ENCODE measurements around the gene PCDHB14.
"Not testable (repeated sequence)": the region's sequence is repeated elsewhere in the genome, so short reads cannot be mapped to it uniquely, and the experiment has no call there.

PCDHB14 gene

DNA sequence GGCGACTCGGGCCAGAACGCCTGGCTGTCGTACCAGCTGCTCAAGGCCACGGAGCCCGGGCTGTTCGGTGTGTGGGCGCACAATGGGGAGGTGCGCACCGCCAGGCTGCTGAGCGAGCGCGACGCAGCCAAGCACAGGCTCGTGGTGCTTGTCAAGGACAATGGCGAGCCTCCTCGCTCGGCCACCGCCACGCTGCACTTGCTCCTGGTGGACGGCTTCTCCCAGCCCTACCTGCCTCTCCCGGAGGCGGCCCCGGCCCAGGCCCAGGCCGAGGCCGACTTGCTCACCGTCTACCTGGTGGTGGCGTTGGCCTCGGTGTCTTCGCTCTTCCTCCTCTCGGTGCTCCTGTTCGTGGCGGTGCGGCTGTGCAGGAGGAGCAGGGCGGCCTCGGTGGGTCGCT, 28.8 kb upstream of the PCDHB14 start:
- Mint-ChIP-seq H3K9me3 (peaks cover 52% of the 10 kb centered on the region), H3K27me3 (peaks cover 19% of the 10 kb centered on the region)
- H3K4me3 Mint-ChIP-seq; H3K27ac Mint-ChIP-seq; H3K36me3 Mint-ChIP-seq (ENCODE audit: low read depth); intact Hi-C loops (cut with micrococcal nuclease); H3K4me1 Mint-ChIP-seq (ENCODE audit: low read depth): not testable (repeated sequence)

DNA sequence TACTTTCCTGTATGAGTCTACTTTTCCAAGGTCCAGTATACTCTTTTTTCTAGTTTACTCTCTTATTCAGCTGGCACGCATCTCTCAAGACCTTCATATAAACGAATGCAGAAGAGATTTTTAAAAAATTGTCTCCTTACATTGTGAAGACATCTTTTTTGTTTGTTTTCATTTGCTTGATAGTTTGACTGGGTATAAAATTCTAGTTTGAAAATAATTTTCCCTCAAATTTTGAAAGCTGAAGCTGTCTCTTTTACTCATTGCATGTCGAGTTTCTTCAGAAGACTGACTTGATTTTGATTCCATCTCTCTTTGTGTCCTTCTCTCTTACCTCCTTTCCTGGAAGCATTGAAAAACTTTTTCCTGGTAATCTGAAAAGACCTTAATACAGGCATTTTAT, 26.8 kb upstream of the PCDHB14 start:
- no peak overlapping the region for H3K27ac Mint-ChIP-seq
- H3K36me3 Mint-ChIP-seq (ENCODE audit: low read depth): no peaks in the 10 kb centered on the region
- H3K4me3 Mint-ChIP-seq: no peak overlapping the region
- no peaks in the 10 kb centered on the region for H3K4me1 Mint-ChIP-seq (ENCODE audit: low read depth)
- H3K9me3 Mint-ChIP-seq: peaks cover 64% of the 10 kb centered on the region
- intact Hi-C loops (cut with micrococcal nuclease): no loop called here
- peaks cover 17% of the 10 kb centered on the region for H3K27me3 Mint-ChIP-seq

DNA sequence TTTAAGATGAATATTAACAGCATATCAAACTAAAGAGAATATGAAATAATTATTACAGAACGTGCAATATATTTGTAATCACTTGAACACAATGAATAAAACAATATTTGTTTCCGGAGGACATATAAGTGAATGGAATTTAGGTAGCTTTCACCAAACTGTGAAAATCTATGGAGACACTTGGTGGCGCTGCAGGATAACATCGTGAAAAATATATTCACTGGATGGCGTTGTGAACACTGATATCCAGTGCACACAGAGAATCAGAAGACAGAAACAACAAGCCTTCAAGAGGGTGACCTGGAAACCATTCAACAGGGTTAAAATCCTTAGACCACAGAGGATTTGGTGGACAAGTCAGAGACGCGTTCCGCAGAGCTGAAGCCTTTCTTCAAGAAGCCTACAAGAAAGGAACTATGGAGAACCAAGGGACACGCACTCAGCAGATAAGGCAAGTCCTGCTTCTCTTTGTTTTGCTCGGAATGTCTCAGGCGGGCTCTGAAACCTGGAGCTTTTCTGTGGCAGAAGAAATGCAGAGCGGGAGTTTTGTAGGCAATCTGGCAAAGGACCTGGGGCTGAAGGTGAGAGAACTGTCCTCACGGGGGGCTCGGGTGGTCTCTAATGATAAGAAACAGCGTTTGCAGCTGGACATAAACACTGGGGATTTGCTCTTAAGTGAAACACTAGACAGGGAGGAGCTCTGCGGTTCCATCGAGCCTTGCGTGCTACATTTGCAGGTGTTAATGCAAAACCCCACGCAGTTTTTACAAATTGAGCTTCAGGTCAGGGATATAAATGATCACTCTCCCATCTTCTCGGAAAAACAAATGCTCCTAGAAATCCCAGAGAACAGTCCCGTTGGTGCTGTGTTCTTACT, 23.5 kb upstream of the PCDHB14 start, which contains the start of gene PCDHB11:
PCDHB11 (plus strand) TSS at position 269 of the 877 bp plus-strand sequence; CDS start at position 417, 148 bp downstream.
- Mint-ChIP-seq H3K4me3 (no peak within 1 kb of the TSS), H3K27ac (no peak within 1 kb of the TSS), H3K4me1 (ENCODE audit: low read depth) (no peaks in the 10 kb centered on the region), H3K36me3 (ENCODE audit: low read depth) (no peaks in the 10 kb centered on the region), H3K27me3 (peaks cover 11% of the 10 kb centered on the region), H3K9me3 (peaks cover 66% of the 10 kb centered on the region)
- intact Hi-C loops (cut with micrococcal nuclease): no loop called here

DNA sequence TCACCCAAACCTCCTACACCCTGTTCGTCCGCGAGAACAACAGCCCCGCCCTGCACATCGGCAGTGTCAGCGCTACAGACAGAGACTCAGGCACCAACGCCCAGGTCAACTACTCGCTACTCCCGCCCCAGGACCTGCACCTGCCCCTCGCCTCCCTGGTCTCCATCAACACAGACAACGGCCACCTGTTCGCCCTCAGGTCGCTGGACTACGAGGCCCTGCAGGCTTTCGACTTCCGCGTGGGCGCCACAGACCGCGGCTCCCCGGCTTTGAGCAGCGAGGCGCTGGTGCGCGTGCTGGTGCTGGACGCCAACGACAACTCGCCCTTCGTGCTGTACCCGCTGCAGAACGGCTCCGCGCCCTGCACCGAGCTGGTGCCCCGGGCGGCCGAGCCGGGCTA, 22.0 kb upstream of the PCDHB14 start:
- H3K9me3 Mint-ChIP-seq: peaks cover 63% of the 10 kb centered on the region
- H3K36me3 Mint-ChIP-seq (ENCODE audit: low read depth); H3K4me3 Mint-ChIP-seq; H3K27ac Mint-ChIP-seq; H3K27me3 Mint-ChIP-seq; H3K4me1 Mint-ChIP-seq (ENCODE audit: low read depth); intact Hi-C loops (cut with micrococcal nuclease): not testable (repeated sequence)

DNA sequence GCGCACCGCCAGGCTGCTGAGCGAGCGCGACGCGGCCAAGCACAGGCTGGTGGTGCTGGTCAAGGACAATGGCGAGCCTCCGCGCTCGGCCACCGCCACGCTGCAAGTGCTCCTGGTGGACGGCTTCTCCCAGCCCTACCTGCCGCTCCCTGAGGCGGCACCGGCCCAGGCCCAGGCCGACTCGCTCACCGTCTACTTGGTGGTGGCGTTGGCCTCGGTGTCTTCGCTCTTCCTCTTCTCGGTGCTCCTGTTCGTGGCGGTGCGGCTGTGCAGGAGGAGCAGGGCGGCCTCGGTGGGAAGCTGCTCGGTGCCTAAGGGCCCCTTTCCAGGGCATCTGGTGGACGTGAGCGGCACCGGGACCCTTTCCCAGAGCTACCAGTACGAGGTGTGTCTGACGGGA, 21.5 kb upstream of the PCDHB14 start:
- H3K27ac Mint-ChIP-seq; H3K27me3 Mint-ChIP-seq; H3K4me1 Mint-ChIP-seq (ENCODE audit: low read depth); H3K36me3 Mint-ChIP-seq (ENCODE audit: low read depth); H3K4me3 Mint-ChIP-seq; intact Hi-C loops (cut with micrococcal nuclease): not testable (repeated sequence)
- H3K9me3 Mint-ChIP-seq: peaks cover 58% of the 10 kb centered on the region

DNA sequence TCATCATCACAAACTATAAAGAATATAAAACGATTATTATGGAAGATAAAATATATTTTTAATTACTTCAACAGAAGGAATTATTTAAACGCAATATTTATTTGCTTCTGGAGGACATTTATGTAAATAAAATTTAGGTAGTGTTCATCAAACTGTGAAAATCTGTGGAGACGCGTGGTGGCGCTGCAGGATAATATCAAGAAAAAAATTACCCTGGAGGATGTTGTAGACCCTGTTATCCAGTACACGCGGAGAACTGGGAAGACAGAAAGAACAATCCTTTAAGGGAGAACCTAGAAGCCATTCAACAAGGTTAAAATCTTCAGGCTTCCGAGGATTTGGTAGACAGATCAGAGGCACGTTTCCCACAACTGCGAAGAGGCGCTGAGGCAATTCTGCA, 14.7 kb upstream of the PCDHB14 start, which contains the start of gene PCDHB12:
PCDHB12 (plus strand) TSS at position 242 of the 400 bp plus-strand sequence. CDS start 189 bp downstream, outside the sequence.
- Mint-ChIP-seq H3K36me3 (ENCODE audit: low read depth) (no peaks in the 10 kb centered on the region), H3K27ac (no peak within 1 kb of the TSS), H3K4me3 (no peak within 1 kb of the TSS), H3K9me3 (peaks cover 27% of the 10 kb centered on the region), H3K4me1 (ENCODE audit: low read depth) (no peaks in the 10 kb centered on the region), H3K27me3 (peaks cover 27% of the 10 kb centered on the region)
- intact Hi-C loops (cut with micrococcal nuclease): no loop called here

DNA sequence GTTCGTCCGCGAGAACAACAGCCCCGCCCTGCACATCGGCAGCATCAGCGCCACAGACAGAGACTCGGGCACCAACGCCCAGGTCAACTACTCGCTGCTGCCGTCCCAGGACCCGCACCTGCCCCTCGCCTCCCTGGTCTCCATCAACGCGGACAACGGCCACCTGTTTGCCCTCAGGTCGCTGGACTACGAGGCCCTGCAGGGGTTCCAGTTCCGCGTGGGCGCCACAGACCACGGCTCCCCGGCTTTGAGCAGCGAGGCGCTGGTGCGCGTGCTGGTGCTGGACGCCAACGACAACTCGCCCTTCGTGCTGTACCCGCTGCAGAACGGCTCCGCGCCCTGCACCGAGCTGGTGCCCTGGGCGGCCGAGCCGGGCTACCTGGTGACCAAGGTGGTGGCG, 12.9 kb upstream of the PCDHB14 start:
- intact Hi-C loops (cut with micrococcal nuclease); H3K4me1 Mint-ChIP-seq (ENCODE audit: low read depth); H3K27ac Mint-ChIP-seq; H3K4me3 Mint-ChIP-seq; H3K36me3 Mint-ChIP-seq (ENCODE audit: low read depth): not testable (repeated sequence)
- peaks cover 37% of the 10 kb centered on the region for H3K27me3 Mint-ChIP-seq
- peaks cover 36% of the 10 kb centered on the region for H3K9me3 Mint-ChIP-seq

DNA sequence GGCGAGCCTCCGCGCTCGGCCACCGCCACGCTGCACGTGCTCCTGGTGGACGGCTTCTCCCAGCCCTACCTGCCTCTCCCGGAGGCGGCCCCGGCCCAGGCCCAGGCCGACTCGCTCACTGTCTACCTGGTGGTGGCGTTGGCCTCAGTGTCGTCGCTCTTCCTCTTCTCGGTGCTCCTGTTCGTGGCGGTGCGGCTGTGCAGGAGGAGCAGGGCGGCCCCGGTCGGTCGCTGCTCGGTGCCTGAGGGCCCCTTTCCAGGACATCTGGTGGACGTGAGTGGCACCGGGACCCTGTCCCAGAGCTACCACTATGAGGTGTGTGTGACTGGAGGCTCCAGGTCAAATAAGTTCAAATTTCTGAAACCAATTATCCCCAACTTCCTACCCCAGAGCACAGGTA, 12.3 kb upstream of the PCDHB14 start:
- H3K4me1 Mint-ChIP-seq (ENCODE audit: low read depth); H3K27ac Mint-ChIP-seq; H3K4me3 Mint-ChIP-seq; intact Hi-C loops (cut with micrococcal nuclease); H3K36me3 Mint-ChIP-seq (ENCODE audit: low read depth): not testable (repeated sequence)
- Mint-ChIP-seq H3K9me3 (peaks cover 41% of the 10 kb centered on the region), H3K27me3 (peaks cover 41% of the 10 kb centered on the region)

DNA sequence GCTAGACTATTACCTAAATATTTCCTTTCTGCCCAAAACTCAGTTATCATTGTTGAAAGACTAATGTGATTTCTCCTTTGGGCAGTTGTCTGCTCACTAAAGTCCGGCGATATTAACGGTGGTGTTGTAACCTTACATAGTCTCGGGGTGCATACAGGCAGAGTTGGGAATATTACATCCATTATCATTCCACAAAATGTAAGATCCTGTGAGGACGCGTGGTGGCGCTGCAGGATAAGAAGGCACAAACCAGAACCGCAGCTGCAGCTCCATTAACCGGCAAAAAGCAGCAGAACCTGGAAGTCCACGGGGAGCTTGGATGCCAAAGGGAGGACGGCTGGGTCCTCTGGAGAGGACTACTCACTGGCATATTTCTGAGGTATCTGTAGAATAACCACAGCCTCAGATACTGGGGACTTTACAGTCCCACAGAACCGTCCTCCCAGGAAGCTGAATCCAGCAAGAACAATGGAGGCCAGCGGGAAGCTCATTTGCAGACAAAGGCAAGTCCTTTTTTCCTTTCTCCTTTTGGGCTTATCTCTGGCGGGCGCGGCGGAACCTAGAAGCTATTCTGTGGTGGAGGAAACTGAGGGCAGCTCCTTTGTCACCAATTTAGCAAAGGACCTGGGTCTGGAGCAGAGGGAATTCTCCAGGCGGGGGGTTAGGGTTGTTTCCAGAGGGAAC, 9.3 kb upstream of the PCDHB14 start, which contains the start of gene PCDHB13:
PCDHB13 (plus strand) TSS at position 264 of the 684 bp plus-strand sequence; CDS start at position 469, 205 bp downstream.
- peaks cover 45% of the 10 kb centered on the region for H3K27me3 Mint-ChIP-seq
- H3K4me3 Mint-ChIP-seq; H3K36me3 Mint-ChIP-seq (ENCODE audit: low read depth); H3K4me1 Mint-ChIP-seq (ENCODE audit: low read depth); intact Hi-C loops (cut with micrococcal nuclease); H3K27ac Mint-ChIP-seq: not testable (repeated sequence)
- peaks cover 41% of the 10 kb centered on the region for H3K9me3 Mint-ChIP-seq

DNA sequence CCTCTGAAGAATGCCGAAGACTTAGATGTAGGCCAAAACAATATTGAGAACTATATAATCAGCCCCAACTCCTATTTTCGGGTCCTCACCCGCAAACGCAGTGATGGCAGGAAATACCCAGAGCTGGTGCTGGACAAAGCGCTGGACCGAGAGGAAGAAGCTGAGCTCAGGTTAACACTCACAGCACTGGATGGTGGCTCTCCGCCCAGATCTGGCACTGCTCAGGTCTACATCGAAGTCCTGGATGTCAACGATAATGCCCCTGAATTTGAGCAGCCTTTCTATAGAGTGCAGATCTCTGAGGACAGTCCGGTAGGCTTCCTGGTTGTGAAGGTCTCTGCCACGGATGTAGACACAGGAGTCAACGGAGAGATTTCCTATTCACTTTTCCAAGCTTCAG, 8.6 kb upstream of the PCDHB14 start:
- Mint-ChIP-seq H3K27me3 (peaks cover 39% of the 10 kb centered on the region), H3K9me3 (peaks cover 45% of the 10 kb centered on the region)
- H3K4me1 Mint-ChIP-seq (ENCODE audit: low read depth); intact Hi-C loops (cut with micrococcal nuclease); H3K27ac Mint-ChIP-seq; H3K36me3 Mint-ChIP-seq (ENCODE audit: low read depth); H3K4me3 Mint-ChIP-seq: not testable (repeated sequence)

DNA sequence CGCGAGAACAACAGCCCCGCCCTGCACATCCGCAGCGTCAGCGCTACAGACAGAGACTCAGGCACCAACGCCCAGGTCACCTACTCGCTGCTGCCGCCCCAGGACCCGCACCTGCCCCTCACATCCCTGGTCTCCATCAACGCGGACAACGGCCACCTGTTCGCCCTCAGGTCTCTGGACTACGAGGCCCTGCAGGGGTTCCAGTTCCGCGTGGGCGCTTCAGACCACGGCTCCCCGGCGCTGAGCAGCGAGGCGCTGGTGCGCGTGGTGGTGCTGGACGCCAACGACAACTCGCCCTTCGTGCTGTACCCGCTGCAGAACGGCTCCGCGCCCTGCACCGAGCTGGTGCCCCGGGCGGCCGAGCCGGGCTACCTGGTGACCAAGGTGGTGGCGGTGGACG, 7.6 kb upstream of the PCDHB14 start:
- H3K4me1 Mint-ChIP-seq (ENCODE audit: low read depth); intact Hi-C loops (cut with micrococcal nuclease); H3K27ac Mint-ChIP-seq; H3K36me3 Mint-ChIP-seq (ENCODE audit: low read depth); H3K4me3 Mint-ChIP-seq: not testable (repeated sequence)
- H3K27me3 Mint-ChIP-seq: peaks cover 32% of the 10 kb centered on the region
- peaks cover 44% of the 10 kb centered on the region for H3K9me3 Mint-ChIP-seq

DNA sequence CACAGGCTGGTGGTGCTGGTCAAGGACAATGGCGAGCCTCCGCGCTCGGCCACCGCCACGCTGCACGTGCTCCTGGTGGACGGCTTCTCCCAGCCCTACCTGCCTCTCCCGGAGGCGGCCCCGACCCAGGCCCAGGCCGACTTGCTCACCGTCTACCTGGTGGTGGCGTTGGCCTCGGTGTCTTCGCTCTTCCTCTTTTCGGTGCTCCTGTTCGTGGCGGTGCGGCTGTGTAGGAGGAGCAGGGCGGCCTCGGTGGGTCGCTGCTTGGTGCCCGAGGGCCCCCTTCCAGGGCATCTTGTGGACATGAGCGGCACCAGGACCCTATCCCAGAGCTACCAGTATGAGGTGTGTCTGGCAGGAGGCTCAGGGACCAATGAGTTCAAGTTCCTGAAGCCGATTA, 7.1 kb upstream of the PCDHB14 start:
- H3K4me1 Mint-ChIP-seq (ENCODE audit: low read depth); H3K27ac Mint-ChIP-seq; H3K4me3 Mint-ChIP-seq; intact Hi-C loops (cut with micrococcal nuclease); H3K36me3 Mint-ChIP-seq (ENCODE audit: low read depth): not testable (repeated sequence)
- H3K27me3 Mint-ChIP-seq: peaks cover 29% of the 10 kb centered on the region
- peaks cover 38% of the 10 kb centered on the region for H3K9me3 Mint-ChIP-seq

DNA sequence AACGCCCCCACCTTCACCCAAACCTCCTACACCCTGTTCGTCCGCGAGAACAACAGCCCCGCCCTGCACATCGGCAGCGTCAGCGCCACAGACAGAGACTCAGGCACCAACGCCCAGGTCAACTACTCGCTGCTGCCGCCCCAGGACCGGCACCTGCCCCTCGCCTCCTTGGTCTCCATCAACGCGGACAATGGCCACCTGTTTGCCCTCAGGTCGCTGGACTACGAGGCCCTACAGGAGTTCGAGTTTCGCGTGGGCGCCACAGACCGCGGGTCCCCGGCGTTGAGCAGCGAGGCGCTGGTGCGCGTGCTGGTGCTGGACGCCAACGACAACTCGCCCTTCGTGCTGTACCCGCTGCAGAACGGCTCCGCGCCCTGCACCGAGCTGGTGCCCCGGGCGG, 1.7 kb downstream of the PCDHB14 start:
- H3K27ac Mint-ChIP-seq: not testable (repeated sequence)

DNA sequence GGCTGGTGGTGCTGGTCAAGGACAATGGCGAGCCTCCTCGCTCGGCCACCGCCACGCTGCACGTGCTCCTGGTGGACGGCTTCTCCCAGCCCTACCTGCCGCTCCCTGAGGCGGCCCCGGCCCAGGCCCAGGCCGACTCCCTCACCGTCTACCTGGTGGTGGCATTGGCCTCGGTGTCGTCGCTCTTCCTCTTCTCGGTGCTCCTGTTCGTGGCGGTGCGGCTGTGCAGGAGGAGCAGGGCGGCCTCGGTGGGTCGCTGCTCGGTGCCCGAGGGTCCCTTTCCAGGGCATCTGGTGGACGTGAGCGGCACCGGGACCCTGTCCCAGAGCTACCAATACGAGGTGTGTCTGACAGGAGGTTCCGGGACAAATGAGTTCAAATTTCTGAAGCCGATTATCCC, 2.3 kb downstream of the PCDHB14 start:
- intact Hi-C loops (cut with micrococcal nuclease): not testable (repeated sequence)

More for the DNA sequence above, 1.7 kb downstream of the PCDHB14 start:
- H3K36me3 Mint-ChIP-seq (ENCODE audit: low read depth); H3K4me1 Mint-ChIP-seq (ENCODE audit: low read depth); H3K4me3 Mint-ChIP-seq; intact Hi-C loops (cut with micrococcal nuclease): not testable (repeated sequence)
- peaks cover 25% of the 10 kb centered on the region for H3K9me3 Mint-ChIP-seq
- peaks cover 28% of the 10 kb centered on the region for H3K27me3 Mint-ChIP-seq

More for the DNA sequence above, 2.3 kb downstream of the PCDHB14 start:
- not testable (repeated sequence) for H3K36me3 Mint-ChIP-seq (ENCODE audit: low read depth); H3K4me3 Mint-ChIP-seq; H3K4me1 Mint-ChIP-seq (ENCODE audit: low read depth); H3K27ac Mint-ChIP-seq
- Mint-ChIP-seq H3K9me3 (peaks cover 19% of the 10 kb centered on the region), H3K27me3 (peaks cover 28% of the 10 kb centered on the region)

Data from dendritic cell treated with granulocyte-macrophage colony-stimulating factor and Interleukin-4, amounts not matched to agents 40 ng/mL and 50 ng/mL, for 4 days (primary cell).